Vagina (tissue), 2 donors: ENCODE measurements around the gene ADAMTS2.

ENCODE experiments used
- POLR2A ChIP-seq, 2 donors: fragments of 450-650 bp; IDR thresholded peaks; one replicate each; pipeline ENCODE4 v1.6.1; 2017; ENCODE audit warnings: antibody characterized with exemption in 2 of 2, mild to moderate bottlenecking in 2 of 2, moderate library complexity in 2 of 2
- TF ChIP-seq, protein P1 (sequence below), 3 experiments: fragments of 450-650 bp in 2 of 3; fragments of 200-600 bp in 1 of 3; sonication (generic) in 1 of 3; IDR thresholded peaks; one replicate each; pipeline ENCODE4 v1.5.1; 2017 to 2019; ENCODE audit warnings: antibody characterized with exemption in 3 of 3, mild to moderate bottlenecking in 2 of 3, moderate library complexity in 2 of 3

DNA sequence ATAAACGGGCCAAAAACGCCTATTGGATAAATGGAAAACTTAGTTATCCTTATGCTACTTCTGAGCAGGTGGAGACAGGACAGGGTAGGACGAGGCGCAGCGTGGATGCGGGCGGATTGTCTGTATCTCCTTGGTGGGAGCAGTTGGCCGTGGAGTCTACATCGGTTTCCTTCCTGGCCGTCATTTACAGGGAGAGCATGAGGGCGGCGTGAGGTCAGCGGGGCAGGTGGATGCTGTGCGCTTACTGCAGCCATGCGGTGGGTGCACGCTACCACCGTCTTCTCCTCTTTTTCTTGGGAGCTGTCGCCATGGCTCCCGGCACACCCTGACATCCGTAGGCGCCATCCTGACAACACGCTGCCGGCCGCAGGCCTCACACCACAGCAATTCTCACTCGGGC is 121.3 kb downstream of the ADAMTS2 start:
- TF ChIP-seq POLR2A (IDR thresholded peaks at IDR 0.05), result no peak
- TF ChIP-seq, protein P1, sequence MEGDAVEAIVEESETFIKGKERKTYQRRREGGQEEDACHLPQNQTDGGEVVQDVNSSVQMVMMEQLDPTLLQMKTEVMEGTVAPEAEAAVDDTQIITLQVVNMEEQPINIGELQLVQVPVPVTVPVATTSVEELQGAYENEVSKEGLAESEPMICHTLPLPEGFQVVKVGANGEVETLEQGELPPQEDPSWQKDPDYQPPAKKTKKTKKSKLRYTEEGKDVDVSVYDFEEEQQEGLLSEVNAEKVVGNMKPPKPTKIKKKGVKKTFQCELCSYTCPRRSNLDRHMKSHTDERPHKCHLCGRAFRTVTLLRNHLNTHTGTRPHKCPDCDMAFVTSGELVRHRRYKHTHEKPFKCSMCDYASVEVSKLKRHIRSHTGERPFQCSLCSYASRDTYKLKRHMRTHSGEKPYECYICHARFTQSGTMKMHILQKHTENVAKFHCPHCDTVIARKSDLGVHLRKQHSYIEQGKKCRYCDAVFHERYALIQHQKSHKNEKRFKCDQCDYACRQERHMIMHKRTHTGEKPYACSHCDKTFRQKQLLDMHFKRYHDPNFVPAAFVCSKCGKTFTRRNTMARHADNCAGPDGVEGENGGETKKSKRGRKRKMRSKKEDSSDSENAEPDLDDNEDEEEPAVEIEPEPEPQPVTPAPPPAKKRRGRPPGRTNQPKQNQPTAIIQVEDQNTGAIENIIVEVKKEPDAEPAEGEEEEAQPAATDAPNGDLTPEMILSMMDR (IDR thresholded peaks at IDR 0.05), result no peak
